HG03432 (cell line): Measurements from ENCODE around the gene SYNM.

ENCODE experiments used
- ATAC-seq: cut with Tn5 transposase; IDR thresholded peaks from one replicate; pipeline ENCODE4 v1.9.1; 2021; ENCODE audit warnings: mild to moderate bottlenecking, moderate library complexity; ENCODE audit not compliant: unreplicated experiment

The SYNM gene

DNA sequence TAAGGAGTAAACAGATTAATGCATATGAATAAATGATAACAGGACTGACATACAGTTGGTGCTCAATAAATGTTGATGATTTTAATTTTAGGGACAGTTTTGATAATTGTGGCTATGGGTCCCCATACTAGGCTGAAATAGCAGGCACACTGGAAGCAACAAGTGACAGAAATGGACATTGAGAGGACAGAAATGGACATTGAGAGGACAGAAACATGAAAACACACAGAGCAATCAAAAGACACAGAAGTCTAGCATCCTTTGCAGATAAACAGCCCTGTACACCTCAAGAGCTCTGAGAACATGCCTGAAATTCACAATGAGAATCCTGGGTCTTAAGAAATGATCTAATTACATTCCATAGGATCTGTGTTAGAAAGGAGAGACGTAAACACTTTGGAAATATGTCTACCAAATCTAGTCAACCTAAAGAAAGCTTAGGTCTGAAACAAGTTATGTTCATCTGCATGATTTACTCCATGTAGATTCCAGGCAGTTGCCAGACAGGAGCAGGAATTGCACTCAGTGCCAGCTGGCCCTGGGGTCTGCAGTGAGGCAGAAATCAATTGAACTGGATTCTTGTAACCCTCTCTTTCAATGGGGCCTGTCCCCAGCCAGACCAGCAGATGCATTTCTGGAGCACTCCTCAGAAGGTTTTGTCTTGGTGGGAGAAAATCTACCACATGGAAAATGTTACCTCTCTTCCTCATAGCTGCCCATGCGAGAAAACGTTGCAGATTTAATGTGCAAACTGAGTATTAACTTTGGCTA lies 60.3 kb downstream of the SYNM start:
- no peak for ATAC-seq

DNA sequence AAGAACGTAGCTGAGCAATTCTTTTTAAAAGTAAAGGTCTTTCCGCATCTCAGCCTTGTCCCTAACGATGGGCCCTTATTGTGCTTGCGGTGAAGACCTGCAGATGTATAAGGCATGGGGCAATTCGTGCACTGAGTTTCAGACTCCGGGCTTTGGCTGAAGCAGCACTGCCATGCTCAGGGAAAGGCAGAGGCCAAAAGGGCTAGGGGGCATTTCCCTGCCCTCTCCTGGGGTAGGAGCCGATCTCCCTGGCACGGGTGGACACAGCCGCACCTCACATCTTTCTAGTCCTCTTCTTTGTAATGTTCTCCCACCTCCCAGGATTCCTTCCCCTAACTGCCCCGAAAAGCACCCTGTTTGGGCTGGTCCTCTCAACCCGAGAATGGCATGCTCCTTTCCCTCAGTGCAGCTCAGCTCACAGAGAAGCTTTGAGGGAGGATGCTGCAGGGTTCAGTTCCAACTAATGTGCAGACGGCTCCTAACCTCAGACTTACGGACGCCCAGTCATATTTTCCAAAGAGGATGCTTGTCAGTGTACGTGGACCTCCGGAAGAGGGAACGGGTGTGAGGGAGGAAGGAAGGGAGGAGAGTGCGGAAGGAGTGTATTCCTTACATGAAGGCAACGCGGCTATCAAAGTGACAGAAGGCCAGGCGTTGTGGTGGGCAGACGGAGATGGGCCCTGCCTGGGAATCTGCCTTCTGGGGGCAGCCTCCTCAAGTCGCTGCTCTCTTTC lies 61.2 kb downstream of the SYNM start:
- ATAC-seq = no peak

DNA sequence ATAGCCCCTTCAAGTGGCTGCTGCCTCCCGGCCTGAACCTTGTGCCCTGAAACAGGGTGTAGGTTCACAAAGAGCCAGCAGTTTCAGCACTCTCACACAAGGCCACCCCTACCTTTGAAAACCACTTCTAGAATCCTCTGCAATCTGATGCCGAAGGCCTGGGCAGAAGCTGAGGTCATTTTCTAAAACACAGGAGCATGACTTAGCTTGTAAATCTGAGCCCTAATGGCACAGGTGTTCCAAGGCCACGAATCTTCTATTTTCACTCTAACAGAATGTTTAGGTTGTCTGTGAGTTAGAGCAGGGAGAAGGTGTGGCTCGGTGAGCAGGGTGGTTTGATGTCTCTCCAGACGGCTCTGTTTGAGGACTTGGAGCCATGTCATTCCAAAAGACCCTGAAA lies 62.3 kb downstream of the SYNM start:
- no peak for ATAC-seq

DNA sequence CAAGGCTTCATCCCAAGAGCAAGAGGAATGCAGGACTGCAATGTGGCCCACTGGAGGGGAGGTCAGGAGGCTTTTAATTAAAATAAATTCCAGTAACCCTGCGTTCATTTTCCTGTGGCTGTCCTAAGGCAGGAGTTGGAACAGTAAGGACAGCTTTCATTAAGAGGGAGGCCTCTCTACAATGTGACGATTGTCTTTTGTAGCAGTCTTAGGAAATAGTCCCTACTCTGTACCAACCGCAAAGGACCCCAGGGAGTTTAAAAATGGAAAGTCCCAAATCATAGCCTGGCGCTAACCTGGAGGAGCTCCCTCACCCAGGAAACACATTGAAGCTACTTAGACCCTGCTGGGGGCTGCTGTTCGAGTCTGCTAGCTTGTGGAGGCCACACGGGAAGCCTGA lies 62.8 kb downstream of the SYNM start:
- ATAC-seq = peak; percentile 74

DNA sequence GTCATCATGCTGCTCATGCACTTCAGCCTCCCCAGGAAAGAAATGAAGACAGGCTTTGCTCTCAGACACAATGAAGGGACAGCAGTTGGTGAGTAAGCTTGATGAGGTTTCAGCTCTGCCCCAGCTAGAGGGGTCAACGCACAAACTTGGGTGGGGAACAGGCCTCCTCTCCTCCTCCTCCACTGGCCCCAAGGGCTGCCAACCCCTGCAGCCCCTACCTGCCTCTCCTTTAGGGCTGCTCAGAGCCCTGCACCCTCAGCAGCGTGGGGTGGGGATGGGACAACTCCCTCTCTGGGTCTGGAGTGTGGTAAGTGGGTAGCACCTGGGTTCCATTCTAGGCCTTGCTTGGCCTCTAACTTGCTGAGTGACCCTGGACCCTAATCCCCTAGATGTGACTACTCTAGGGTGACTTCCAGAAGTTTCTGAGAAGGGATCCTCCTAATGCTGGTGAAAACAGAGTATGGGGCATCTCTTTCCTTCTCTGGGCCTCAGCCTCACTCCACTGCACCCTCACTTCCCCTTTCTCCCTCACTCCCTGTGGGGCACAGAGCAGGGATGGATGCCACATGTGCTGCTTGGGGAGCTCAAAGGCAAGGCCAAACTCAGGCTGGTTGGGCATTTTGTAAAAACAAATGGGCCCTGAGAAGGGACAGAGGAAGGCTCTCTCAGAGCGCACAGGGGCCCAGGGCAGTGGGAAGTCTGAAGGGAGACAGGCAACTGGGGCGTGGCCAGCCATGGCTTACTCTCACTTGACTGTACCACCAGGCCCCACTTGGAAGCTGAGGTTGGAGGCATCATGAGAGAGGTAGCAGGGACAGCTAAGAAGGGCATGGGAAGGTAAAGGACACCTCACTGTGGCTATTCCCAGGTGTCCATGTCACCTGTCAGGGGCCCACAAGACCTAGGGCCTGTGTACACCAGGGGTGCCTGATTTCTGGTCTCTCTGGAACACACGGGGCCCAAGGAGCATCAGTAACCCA lies 64.0 kb downstream of the SYNM start:
- ATAC-seq = peak; percentile 41

DNA sequence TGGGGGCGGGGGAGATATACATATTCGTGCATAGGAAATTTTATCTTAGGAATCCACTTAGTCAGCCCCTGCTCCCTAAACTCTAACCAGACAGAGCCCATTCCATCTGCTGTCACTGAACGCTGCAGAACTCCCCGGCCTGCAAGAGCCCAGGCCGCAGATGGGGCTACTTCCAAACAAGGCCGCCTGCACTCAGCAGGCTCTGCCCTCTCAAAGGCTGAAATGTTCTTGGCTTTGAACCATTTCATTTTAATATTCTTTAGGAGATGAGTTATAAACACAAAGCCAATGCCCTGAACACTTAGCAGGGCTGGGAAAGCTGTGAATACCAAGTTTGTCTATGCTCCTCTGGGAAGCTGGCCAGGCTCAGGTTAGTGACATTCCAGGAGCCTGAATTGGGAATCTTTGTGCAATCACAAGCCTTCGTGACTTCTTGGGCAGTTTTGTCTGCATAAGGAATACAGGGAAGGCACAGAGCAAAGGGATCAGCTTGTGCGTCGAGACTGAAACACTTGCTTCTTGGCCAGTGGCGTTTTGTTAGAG lies 65.0 kb downstream of the SYNM start:
- no peak for ATAC-seq

DNA sequence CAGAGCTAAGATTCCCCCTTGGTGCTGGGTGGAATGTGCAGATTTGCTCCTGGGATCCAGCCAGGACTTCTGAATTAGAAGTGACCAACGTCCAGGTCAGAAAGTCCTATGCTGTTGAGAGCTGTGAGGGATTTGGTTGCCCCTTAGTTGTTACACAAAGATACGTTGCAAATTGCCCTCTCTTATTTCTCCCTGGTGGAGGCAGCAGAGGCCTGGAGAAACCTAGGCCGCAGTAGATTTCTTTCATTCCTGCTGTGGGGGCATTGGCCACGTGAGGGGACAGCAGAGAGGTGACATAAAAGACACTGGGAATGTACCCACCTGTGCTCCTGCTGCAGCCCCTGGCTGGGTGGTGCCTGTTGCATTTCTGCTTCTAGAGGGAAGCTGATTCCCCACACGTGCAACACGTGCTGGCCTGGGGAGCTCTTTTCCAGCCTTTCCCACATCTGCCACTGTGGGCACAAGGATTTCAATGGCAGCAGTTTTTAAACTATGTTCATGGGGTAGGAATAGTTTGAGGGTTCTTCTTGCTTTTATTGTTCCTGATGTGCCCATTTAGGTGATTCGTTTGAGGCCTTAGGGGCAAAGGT lies 65.7 kb downstream of the SYNM start:
- ATAC-seq = no peak

DNA sequence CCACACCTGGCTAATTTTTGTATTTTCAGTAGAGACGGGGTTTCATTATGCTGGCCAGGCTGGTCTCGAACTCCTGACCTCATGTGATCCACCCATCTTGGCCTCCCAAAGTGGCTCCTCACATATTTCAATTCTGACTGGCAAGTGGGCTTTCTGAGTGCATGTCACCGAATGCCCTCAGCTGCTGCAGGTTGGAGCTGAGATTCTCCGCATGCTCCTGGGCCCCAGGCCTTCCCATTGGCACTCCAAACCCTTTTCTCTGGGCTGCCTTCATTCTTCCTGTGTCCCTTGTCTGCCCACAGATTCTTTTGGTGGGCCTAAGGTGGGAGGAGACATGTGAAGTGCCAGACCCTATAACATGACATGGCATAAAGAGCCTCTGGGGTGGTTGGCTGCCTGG lies 67.3 kb downstream of the SYNM start:
- ATAC-seq = no peak

DNA sequence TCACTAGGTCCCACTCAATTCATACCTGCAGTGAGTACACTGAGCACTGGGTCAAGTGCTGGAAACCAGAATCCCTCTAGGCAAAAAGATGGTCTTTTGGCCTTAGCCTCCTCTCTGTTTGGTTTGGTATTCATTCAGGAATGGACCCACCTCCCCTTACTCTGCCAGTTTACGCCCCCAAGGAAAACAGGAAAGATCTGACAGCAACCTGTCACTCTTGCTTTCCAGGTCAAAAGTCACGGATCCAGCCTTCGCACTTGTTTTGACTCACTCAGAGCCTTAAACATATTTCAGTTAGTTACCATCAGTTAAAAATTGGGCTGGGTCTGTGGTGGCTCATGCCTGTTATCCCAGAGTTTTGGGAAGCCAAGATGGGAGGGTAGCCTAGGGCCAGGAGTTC lies 68.1 kb downstream of the SYNM start:
- ATAC-seq = no peak

DNA sequence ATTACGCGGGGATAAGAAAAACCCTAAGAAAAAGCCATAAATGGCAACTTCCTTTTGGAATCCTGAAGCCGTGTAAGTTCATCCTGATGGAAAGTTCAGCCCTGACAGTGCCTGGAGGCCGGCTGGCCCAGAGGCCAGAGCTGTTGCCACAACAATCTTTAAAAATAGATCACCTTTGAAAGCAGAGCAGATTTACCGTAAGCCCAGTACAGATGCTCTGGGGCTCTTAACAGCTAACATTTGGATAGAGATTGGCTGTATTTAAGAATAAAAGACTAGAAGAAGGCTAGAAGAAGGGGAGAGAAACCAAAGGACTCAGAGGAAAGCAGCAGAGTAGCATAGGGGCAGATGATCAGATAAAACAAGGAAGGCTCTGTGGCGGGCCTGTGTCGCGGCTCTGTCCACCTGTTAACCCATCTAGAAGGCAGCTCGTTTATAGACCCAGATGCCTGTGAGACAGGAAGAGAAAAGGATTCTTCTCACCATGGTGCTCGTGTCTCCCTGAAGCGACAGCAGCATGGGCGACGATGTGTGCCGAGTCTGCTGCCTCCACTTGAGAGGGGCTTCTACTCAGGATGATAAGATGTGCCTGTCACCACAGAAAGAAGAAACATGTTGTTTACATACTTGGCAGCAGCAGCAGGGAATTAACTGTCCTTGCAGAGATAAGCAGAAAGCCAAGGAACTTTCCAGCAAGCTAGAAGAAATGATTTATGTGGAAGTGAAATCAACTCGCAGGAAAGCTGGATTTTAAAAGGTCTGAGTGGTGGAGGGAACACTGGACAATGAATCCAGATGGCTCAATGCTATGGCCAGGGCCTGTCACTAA lies 69.9 kb downstream of the SYNM start:
- no peak for ATAC-seq

DNA sequence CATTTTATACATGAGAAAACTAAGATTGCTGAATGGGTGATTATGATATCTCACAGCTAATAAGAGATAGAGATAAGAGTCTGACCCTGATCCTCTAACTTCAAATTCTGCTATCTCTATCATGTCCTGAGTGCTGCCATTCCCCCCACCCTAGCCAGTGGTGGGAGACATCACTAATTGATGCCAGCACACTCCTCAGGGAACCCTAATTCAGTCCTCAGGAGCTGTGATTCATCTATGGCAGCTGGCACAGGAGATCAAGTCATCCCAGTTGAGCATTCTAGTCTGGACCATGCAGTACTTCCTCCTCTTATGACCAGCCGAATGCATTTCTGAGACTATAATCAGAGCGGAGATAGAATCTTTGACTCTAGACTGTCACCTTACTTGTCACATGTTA lies 71.9 kb downstream of the SYNM start:
- no peak for ATAC-seq

DNA sequence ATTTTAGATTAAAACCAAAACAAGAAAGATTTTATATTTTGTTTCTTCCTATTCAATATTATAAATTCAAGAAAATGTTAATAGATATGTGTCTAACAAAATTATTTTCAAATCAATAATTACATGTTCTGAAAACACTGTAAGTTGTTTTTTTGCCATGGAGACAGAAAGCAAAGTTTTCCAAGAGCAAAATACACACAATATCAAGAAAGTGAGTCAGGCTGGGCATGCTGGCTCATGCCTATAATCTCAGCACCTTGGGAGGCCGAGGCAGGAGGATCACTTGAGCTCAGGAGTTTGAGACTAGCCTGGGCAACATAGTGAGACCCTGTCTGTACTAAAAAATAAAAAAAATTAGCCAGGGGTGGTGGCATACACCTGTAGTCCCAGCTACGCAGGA lies 72.8 kb downstream of the SYNM start:
- ATAC-seq = no peak

DNA sequence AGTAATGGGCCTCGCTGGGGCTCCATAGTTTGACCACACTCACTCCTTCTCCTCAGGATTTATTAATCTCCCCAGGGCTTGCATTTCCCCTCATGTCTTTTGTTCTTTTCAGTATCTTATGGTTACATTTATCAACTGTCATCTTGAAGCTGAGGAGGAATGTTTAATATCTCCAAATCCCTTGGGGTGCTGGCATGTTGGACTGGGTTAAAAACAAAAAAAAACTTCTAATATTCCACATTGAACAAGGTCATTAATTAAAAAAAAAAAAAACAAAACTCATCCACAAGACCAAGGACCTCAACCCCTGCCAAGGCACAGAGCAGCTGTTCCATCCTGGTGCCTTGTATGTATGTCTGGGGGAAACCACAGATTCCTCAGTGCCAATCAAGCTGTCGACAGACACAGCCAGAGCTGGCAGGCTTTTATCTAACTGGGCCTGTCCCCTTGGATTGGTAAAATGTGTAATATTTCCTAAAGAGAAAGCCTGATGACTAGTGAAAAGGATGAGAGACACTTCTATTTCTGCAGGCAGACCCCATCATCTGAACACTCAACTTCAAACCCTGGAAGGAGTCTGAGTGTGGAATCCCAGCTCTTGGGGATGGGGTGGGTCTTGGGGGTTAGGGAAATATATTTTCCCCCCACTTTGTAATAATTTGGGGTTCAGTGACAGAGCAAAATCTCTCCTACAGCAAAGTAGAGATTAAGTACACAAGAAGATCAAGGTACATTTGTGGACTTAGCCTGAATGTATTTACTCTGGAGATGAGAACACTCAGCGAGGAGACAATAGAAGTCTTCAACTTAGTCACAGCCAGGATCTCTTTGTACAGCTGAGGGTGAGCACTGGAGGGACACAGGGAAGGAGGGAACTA lies 75.4 kb downstream of the SYNM start:
- no peak for ATAC-seq

DNA sequence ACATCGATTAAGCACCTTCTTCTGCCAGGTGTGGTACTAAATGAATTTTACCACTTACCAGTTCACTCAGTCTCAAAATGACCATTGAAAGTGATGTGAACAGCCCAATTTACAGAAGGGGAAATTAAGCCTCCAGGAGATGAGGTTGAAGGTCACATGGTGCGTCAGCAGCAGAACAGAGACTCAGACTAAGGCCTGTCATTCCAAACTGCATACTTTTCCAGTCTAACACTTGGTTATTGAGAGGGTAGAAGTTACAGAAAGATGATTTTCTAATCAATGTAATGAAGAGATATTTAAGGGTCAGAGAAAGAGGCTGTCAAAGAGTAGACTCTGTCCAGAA lies 76.1 kb downstream of the SYNM start:
- no peak for ATAC-seq

DNA sequence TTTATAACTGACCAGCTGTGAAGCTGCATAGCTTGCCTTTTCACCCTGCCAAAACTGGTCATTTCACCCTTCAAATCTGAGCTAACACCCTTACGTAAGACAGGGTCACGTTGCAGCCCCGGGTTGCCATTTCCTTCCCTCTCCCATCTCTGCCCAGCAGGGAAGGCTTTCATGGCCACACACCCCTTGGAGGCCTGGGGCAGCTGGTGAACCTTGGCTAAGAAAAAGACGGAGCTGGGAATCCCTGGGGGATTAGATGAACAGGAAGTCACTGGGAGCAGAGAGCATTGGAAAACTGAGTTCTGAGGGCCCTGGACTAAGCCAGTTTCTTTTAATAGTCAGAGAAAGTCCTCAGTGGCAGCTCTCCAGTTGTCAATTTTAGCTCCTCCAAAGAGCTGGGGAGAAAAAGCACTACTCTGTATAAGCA lies 76.7 kb downstream of the SYNM start:
- ATAC-seq = no peak

DNA sequence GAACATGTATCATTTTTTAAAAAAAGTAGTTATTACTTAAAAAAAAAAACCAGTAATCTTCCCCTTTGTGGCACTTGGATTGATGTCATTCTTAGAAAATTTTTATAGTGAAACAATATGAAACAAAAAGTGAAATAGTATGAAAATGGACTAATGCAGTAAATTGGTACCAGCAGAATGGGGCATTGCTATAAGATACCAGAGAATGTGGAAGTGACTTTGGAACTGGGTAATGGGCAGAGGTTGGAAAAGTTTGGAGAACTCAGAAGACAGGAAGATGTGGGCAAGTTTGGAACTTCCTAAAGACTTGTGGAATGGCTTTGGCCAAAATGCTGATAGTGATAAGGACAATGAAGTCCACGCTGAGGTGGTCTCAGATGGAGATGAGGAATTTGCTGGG lies 77.9 kb downstream of the SYNM start:
- ATAC-seq = no peak
